Stimulated activated naive CD8-positive, alpha-beta T cell treated with anti-CD3 and anti-CD28 coated beads, Interleukin-15, Interleukin-2, amounts not matched to agents 100 U/mL and 50 U/mL, for 24 hours (primary cell): ENCODE measurements around the gene DPCD.

Experiments used
- ATAC-seq: fragments of 150-1000 bp; cut with Tn5 transposase; one replicate; pipeline ENCODE4 v1.10.0; 2021
- DNase-seq: peaks from one replicate; pipeline ENCODE4 v3.0.0; 2021

Gene DPCD

GRCh38 chr10:101567165-101568006 lies 20.7 kb upstream of the DPCD start:
- DNase-seq, result no peak
- no peak for ATAC-seq

DNA sequence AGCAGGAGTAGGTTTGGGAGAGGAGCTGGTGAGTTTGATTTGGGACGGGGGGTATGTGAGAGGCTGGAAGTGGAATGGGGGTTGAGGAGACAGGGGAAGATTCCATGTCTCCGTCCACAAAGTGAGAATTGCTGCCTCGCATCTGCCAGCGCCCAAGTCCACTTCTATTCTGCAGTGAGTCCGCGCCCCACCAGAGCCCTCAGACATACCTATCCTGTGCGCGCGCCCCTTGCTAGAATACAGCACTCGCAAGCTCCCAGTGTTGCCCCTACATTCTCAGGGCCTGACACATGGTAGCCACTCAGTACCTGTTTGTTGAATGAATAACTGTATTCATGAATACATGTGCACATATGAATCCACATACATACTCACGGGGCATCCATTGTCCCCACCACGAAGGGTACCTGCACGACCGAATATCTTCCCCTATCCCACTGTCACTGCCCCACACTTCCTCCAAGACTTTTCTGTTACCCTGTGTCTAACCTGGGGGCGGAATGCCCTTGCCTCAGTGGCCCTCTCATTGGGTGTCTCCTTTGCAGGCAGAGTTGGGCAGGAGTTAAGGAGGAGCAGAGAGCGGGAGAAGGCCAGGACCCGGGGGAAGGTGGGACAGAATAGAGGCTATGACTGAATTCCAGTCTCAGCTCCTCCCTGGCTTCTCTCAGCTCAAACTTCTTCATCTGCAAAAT lies 19.9 kb upstream of the DPCD start:
- no peak for ATAC-seq

GRCh38 chr10:101569323-101569621 lies 18.8 kb upstream of the DPCD start:
- ATAC-seq (no peak), DNase-seq (no peak)

More for the DNA sequence above, 19.9 kb upstream of the DPCD start:
- DNase-seq, result no peak

- ATAC-seq (peak; percentile 72), DNase-seq (peak; percentile 88)
Measured at GRCh38 chr10:101569622-101570427, 18.3 kb upstream of the DPCD start.

DNA sequence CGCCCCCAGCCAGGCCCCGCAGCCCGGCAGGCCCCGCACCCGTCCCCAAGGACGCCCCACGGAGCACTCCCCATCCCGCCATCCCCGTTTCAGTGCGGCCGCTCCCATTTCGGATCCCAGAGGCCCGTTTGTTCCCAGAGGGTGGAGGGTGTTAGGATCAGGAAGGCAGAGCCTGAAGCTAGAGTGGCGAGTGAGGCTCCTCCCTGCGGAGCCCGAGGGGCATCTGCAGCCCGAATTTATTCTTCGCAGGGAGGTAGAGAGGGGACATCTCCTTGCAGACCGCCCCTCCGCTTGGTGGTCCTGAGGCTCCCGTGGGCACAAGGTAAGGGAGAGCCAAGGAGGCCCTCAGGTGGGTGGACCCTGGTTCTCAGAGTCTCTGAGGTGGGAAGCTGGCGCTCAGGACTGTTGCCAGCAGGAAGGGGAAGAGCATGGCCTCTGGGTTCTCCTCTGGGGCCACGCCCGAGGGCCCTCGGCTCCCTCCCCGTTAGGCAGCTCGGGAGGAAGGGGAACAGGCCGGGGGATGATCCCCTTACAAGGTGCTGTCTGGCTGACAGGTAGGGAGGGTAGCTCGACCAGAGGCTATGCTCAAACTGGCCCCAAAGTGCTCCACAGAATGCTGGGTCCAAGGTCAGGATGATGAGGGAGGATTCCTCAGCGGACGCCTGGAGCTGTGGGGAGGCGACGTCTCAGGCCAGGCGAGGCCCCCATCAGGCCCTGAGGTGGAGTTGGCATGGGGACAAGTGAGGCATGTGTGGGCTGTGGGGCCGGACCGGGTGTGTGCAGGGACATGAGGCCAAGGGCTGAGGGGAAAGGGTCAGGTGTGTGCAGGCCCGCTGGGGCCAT lies 17.5 kb upstream of the DPCD start:
- no peak for ATAC-seq

DNA sequence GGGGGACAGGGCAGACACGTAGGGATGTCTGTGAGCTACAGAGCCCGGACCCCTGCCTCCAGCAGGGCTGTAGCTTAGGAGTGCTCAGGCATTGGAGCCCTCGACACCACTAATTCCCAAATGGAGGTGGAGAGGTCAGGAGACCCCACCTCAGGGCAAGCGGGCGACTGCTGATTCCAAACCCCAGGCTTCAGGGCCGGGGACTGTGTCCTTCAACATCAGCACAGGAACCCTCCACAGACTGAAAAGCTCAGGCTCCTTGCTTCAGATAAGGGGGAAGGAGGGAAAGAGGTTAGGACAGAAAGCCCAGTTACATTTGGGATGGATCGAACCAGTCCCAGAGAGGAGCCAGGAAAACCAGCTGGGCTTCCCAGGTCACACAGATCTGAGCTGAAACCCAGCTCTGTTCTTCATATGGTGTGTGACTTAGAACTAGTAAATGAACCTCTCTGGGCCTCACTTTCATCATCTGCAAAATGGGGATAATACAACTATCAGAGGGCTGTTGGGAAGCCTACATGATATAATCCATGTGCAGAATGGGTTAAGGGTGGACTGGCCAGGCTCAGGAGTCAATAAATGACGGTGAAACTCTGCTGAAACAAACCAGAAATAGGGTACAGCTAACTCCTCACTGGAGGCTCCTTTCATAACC lies 16.7 kb upstream of the DPCD start:
- ATAC-seq, result no peak
- no peak for DNase-seq

More for the DNA sequence above, 17.5 kb upstream of the DPCD start:
- DNase-seq, result no peak

DNA sequence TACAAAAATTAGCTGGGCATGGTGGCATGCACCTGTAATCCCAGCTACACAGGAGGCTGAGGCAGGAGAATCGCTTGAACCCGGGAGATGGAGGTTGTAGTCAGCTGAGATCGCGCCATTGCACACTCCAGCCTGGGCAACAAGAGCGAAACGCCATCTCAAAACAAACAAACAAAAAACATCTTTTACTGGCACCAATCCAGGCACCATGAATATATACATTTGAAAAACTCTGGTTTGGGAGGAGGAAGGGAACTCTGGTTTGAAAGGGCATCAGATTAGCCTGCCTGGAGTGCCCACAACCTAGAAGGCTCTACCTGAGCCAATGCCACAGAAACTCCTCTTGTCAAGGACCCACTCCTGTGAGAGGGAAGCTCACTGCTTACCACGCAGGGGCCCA lies 16.0 kb upstream of the DPCD start:
- ATAC-seq (no peak), DNase-seq (no peak)

DNA sequence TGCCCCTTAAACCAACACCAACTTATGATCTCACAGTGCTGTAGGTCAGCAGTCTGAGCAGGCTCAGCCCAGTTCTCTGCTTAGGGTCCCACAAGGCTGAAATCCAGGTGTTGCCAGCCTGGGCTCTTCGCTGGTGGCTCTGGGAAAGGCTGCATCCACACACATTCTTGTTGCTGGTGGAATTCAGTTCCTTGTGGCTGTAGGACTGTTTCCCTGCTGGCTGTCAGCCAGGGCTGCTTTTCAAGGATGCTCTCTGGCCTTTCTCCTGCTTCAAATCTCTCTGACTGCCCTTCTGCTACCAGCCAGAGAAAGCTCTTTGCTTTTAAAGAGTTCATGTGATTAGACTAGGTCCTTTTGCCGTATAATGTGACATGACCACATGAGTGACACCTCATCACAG lies 15.3 kb upstream of the DPCD start:
- ATAC-seq, result no peak
- DNase-seq, result no peak

DNA sequence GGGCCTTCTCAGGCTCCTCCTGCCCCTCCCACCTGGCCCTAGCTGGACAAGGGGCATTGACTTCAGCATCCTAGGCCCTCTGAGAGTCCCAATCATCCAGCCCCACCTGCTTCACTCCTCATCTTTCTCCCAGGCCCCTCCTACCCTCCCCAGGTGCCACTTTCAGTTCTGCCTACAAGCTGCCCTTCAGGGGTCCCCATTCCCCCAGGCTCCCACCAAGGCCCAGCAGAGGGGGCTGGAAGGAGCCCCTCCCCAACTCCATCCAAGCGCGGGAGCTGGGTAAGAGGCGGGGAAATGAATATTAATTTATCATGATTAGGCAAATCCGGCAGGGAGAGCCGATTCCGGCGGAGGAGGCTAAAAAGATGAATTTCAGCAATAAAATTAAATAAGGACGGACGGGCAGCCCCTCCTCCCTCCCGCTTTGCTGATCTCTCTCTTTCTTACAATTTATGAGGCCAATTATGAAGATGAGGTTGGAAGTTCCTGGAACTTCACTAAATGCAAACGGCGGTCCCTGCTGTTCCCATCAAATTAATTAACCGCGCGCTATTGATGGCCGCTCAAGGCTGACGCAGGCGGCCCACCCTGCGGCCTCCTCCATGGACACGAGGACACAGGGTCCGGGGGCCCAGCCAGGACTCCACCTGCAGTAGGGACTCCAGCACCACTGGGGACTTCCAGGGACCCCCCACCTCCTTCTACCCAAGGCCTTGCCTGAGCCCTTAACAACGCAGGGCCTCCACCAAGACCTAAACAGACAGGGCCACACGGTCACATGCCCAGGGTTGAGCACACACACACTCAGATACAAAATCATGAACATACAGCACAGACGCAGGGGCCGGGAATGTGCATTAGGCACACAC lies 14.0 kb upstream of the DPCD start:
- no peak for DNase-seq
- ATAC-seq, result no peak

DNA sequence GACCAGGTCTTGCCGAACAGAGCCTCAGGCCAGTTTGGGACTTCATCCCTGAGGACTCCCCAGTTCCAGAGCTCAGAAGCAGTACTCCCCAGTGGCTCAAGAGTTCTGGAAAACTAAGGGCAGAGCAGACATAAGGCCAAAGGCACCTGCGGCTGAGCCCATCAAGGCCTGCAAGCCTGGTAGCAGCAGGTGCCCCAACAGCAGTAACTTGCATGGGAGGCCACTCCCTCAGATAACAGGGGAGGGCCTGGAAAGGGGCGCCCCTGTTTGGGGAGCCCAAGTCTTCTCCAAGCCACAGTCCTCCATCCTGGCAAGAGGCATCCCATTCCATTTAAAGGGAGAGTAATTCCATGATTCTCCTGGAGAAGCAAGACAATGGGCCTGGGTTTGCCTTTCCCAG lies 13.0 kb upstream of the DPCD start:
- DNase-seq, result no peak
- ATAC-seq, result no peak

DNA sequence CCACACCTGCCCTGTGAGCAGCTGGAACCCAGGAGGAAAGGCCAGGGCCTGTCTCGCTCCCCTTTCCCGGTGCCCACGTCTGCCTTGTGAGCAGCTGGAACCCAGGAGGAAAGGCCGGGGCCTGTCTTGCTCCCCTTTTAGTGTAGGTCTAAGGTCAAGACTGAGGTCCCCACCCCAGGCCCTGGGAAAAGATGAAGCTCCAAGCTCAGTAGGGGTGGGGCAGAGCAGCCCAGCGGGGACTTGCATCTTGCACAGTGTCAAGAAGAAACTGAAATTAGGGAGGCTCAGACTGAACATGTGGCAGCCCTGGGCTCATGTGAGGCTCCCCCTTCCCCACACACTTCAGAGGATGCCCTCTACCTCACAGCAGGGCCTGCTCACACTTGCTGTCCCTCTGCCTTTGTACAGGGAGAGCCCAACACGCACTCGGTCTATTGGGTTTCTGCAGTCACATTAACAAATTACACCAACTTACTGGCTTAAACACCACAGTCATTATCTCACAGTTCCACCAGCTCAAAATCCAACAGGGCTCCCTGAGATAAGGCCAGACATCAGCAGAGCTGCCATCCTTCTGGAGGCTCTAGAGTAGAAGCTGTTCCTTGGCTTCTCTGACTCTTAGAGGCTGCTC lies 12.4 kb upstream of the DPCD start:
- no peak for ATAC-seq
- DNase-seq, result no peak

- DNase-seq, result no peak
- no peak for ATAC-seq
Measured at GRCh38 chr10:101576211-101576863, 11.8 kb upstream of the DPCD start.

- ATAC-seq, result no peak
- DNase-seq, result no peak
Measured at GRCh38 chr10:101577121-101577871, 10.8 kb upstream of the DPCD start.

GRCh38 chr10:101578192-101578591 lies 9.9 kb upstream of the DPCD start:
- DNase-seq, result no peak
- no peak for ATAC-seq

- DNase-seq (no peak), ATAC-seq (no peak)
Measured at GRCh38 chr10:101578803-101579515, 9.2 kb upstream of the DPCD start.

DNA sequence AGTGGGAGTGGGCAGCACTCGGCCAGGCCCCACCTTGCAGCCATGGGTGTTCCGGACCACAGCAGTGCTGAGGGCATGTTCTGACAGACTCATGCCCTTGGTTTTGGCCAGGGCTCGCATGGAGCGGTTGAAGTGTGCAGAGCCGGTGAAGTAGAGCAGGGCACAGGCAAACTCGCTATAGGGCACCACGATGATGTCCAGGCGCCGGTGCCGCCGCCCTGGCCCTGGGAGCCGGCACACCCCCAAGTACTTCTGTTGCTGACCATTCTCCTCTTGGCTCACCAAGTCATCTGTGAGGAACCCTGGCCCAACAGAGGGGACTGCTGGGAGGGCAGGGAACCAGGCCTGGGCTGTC lies 8.6 kb upstream of the DPCD start:
- no peak for DNase-seq
- ATAC-seq, result no peak

DNA sequence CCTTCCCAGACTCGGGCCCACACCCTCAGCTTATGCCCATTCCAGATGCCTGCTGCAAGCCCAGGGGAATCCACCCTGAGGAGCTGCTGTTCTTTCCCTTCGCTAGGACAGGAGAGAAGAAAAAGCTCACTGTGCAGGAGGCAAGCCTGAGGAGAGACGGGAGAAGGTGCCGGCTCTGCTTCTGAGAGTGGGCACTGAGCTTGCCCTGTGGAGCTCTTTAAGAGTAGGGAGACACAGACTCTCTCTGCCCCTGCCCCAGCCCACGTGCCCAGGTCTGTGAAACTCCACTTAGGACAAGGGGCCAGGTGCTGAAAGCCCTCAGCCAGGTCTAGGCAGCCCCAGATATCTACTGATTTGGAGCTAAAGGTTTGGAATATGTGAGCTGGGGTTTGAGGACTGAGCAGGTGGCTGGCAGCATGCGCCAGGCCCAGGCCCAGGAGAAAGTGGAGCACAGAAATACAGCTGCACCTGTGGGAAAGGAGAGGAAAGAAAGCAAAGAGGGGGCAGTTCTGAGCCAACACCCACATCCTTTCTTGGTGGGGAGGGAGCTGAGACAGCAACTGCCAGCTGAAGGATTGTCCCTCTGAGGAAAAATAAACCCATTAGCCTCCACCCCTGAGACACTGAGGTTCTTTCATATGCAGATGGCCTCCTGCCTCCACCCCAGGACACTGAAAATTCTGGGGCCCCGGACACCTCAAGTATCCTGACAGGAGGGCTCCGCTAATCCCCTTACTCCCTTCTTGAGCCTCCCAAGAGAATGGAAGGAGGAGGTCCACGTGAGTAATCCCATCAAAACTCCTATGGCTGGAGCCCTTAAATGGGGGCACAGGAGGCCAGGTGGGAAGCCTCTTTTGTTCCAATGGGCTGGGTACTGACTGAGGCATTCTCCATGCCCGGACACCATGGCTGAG lies 7.4 kb upstream of the DPCD start:
- no peak for ATAC-seq
- no peak for DNase-seq
